MCF 10A (cell line): ENCODE data around the gene NANS. TPM values are rescaled to one million over a fixed set of nuclear protein-coding genes. Genes with fewer than 3 reads are reported as not detected.

Source experiments
- BruUV-seq: library from RNA; stranded (reverse); fragments of 400-500 nt; replicated peaks from 2 replicates; lab custom pipeline; 2021; lab: Mats Ljungman, UMichigan
- CTCF ChIA-PET: fragments of 300-600 bp; sonication (Branson Sonifier 250); formaldehyde crosslinking; extraction: SDS; loops from one replicate; lab custom pipeline; 2021; ENCODE audit warnings: antibody characterized with exemption, inconsistent platforms; lab: Yijun Ruan, JAX
- POLR2A ChIA-PET: fragments of 300-600, 350-650 bp; sonication (Branson Sonifier 250); formaldehyde crosslinking; extraction: SDS; loops from one replicate; lab custom pipeline; 2020; ENCODE audit warnings: antibody characterized with exemption, inconsistent platforms; lab: Yijun Ruan, JAX
- DNase-seq: peaks from one replicate; pipeline ENCODE4 v3.0.0-alpha.2; 2018; ENCODE audit not compliant: unreplicated experiment
- H3K27ac Mint-ChIP-seq: one replicate; pipeline ENCODE4 v1.8.0; 2022; ENCODE audit warnings: mild to moderate bottlenecking, low read depth, mixed read lengths; ENCODE audit not compliant: unreplicated experiment
- H3K27me3 Mint-ChIP-seq: one replicate; pipeline ENCODE4 v1.8.0; 2022; ENCODE audit warnings: mixed read lengths; ENCODE audit not compliant: insufficient read depth, unreplicated experiment
- H3K36me3 Mint-ChIP-seq: one replicate; pipeline ENCODE4 v1.8.0; 2022; ENCODE audit warnings: mild to moderate bottlenecking, moderate library complexity, mixed read lengths; ENCODE audit not compliant: insufficient read depth, unreplicated experiment
- H3K4me1 Mint-ChIP-seq: one replicate; pipeline ENCODE4 v1.8.0; 2022; ENCODE audit warnings: mixed read lengths; ENCODE audit not compliant: insufficient read depth, unreplicated experiment
- H3K4me3 Mint-ChIP-seq: one replicate; pipeline ENCODE4 v1.8.0; 2022; ENCODE audit warnings: mild to moderate bottlenecking, moderate library complexity, mixed read lengths; ENCODE audit not compliant: unreplicated experiment
- H3K9me3 Mint-ChIP-seq: one replicate; pipeline ENCODE4 v1.8.0; 2022; ENCODE audit warnings: mixed read lengths; ENCODE audit not compliant: unreplicated experiment
- CTCF ChIP-seq: fragments of 200-600 bp; IDR thresholded peaks from one replicate; pipeline ENCODE4 v1.8.0; 2022; ENCODE audit warnings: antibody characterized with exemption, mild to moderate bottlenecking; ENCODE audit not compliant: unreplicated experiment
- intact Hi-C: fragments of 100-400 bp; cut with micrococcal nuclease; formaldehyde crosslinking; loops from 2 replicates; pipeline ENCODE4 v1.14.1; 2022
- total RNA-seq: library from RNA; stranded (reverse); gene quantifications from 2 replicates; pipeline ENCODE4 v1.2.3, GENCODE V29; 2022

The NANS gene
- total RNA-seq, 1 experiment from 2014 or later, result 80.8 TPM

- DNase-seq, result peak; percentile 32
- Mint-ChIP-seq H3K4me1 (peaks cover 4% of the 10 kb centered on the region), H3K27me3 (no peaks in the 10 kb centered on the region), H3K36me3 (peaks cover 19% of the 10 kb centered on the region), H3K4me3 (peak overlapping the region; percentile 98), H3K9me3 (no peaks in the 10 kb centered on the region), H3K27ac (peak overlapping the region; percentile 97)
- intact Hi-C loops, result loop anchor here (2.0 to 5.0 kb wide), 3 partner anchors 74 to 200 kb away; partner anchors contain the start of genes ANP32B, TBC1D2 and TRMO
- no peak for TF ChIP-seq CTCF
- POLR2A ChIA-PET, result interaction anchor here (0.7 to 4.2 kb wide), 21 partner anchors 10 to 424 kb away, joined by 3 to 29 read pairs (median 4); partner anchors contain the start of genes ANP32B, NCBP1, TBC1D2 and TRMO
- CTCF ChIA-PET, result interaction anchor here (0.5 to 3.0 kb wide), 12 partner anchors 13 to 266 kb away, joined by 3 to 18 read pairs (median 4); no protein-coding TSS in a partner anchor
- BruUV-seq, result TSS peak; percentile 54
Observed at GRCh38 chr9:98057138-98057799, 737 bp downstream of the NANS start.

- Mint-ChIP-seq H3K4me3 (no peak overlapping the region), H3K27ac (no peak overlapping the region), H3K4me1 (peaks cover 4% of the 10 kb centered on the region), H3K9me3 (no peaks in the 10 kb centered on the region), H3K36me3 (peaks cover 61% of the 10 kb centered on the region), H3K27me3 (no peaks in the 10 kb centered on the region)
- no peak for TF ChIP-seq CTCF
- BruUV-seq, result no TSS peak
- CTCF ChIA-PET, result interaction anchor here (1.0 to 2.4 kb wide), 2 partner anchors 10 to 12 kb away, joined by 5 to 15 read pairs; no protein-coding TSS in a partner anchor
- no peak for DNase-seq
- POLR2A ChIA-PET, result no interaction called here
- intact Hi-C loops, result no loop called here
Observed at GRCh38 chr9:98062161-98062560, 5.6 kb downstream of the NANS start.

- Mint-ChIP-seq H3K27ac (no peak overlapping the region), H3K4me1 (peaks cover 4% of the 10 kb centered on the region), H3K4me3 (no peak overlapping the region), H3K27me3 (no peaks in the 10 kb centered on the region), H3K36me3 (peaks cover 72% of the 10 kb centered on the region), H3K9me3 (no peaks in the 10 kb centered on the region)
- no peak for TF ChIP-seq CTCF
- BruUV-seq, result no TSS peak
- POLR2A ChIA-PET, result interaction anchor here (0.6 kb wide), 1 partner anchor 372 kb away, joined by 4 read pairs; no protein-coding TSS in a partner anchor
- intact Hi-C loops, result no loop called here
- DNase-seq, result no peak
- CTCF ChIA-PET, result interaction anchor here (0.7 to 1.7 kb wide), 4 partner anchors 8 to 199 kb away, joined by 3 to 5 read pairs (median 4); partner anchors contain the start of gene NANS
Observed at GRCh38 chr9:98064623-98065392, 8.3 kb downstream of the NANS start.

- Mint-ChIP-seq H3K9me3 (no peaks in the 10 kb centered on the region), H3K27ac (no peak overlapping the region), H3K4me1 (no peaks in the 10 kb centered on the region)
Observed at GRCh38 chr9:98066235-98066634, 9.7 kb downstream of the NANS start.

More at GRCh38 chr9:98066235-98066634, 9.7 kb downstream of the NANS start:
- H3K36me3 Mint-ChIP-seq, result peaks cover 71% of the 10 kb centered on the region
- ChIA-PET CTCF (interaction anchor here (0.6 to 1.2 kb wide), 5 partner anchors 8 to 708 kb away, joined by 3 to 5 read pairs (median 3); no protein-coding TSS in a partner anchor), POLR2A (no interaction called here)
- intact Hi-C loops, result no loop called here
- no TSS peak for BruUV-seq
- no peak overlapping the region for H3K4me3 Mint-ChIP-seq
- no peaks in the 10 kb centered on the region for H3K27me3 Mint-ChIP-seq
- TF ChIP-seq CTCF, result no peak
- DNase-seq, result no peak
